ENCODE results near the gene RIC8B.

The RIC8B gene

DNA sequence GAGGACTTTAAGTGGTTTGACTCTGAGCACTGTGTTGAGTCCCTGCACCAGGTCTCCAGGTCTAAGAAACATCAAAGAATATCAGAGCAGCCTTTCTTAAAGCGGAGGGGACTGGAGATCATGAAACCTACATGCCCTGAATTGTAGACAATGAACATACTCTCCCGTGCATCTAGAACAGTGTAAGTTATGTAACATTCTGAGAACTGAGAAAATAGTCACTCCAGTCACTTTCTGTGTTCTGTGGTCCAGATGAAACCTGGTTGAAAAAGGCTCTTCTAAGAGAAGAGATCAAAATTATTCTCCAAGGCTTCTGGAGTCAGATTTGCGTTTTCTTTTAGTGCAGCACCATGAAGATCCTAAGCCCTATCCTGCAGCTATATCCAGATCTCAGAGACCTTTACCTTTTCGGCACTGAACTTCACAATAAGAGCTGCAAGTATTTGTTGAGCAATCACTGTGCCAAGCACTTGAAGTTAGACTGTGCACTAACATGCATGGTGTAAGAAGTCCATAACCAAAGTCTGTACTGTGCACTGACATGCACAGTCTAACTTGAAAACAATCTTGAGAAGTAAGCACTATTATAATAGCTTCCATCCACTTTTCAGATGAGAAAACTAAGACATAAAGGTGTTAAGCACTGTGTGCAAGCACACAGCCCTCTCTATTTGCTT, 115.6 kb downstream of the RIC8B start:
- no peak for DNase-seq (ENCODE audit: low read depth)
- no peak overlapping the region for H3K4me3 ChIP-seq (ENCODE audit: control insufficient read depth, low read depth, low read length)
- TF ChIP-seq, protein P1, sequence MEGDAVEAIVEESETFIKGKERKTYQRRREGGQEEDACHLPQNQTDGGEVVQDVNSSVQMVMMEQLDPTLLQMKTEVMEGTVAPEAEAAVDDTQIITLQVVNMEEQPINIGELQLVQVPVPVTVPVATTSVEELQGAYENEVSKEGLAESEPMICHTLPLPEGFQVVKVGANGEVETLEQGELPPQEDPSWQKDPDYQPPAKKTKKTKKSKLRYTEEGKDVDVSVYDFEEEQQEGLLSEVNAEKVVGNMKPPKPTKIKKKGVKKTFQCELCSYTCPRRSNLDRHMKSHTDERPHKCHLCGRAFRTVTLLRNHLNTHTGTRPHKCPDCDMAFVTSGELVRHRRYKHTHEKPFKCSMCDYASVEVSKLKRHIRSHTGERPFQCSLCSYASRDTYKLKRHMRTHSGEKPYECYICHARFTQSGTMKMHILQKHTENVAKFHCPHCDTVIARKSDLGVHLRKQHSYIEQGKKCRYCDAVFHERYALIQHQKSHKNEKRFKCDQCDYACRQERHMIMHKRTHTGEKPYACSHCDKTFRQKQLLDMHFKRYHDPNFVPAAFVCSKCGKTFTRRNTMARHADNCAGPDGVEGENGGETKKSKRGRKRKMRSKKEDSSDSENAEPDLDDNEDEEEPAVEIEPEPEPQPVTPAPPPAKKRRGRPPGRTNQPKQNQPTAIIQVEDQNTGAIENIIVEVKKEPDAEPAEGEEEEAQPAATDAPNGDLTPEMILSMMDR (conservative IDR thresholded peaks at IDR 0.05; ENCODE audit: control insufficient read depth, insufficient read depth, low read depth, low read length): no peak

- TF ChIP-seq, protein P1 (conservative IDR thresholded peaks at IDR 0.05; ENCODE audit: control insufficient read depth, insufficient read depth, low read depth, low read length): no peak
- no peak overlapping the region for H3K4me3 ChIP-seq (ENCODE audit: control insufficient read depth, low read depth, low read length)
- DNase-seq (ENCODE audit: low read depth): no peak
These were observed 117.6 kb downstream of the RIC8B start for GRCh38 chr12:106892075-106892474.

GRCh38 chr12:106893451-106893850, 119.0 kb downstream of the RIC8B start:
- TF ChIP-seq, protein P1 (conservative IDR thresholded peaks at IDR 0.05; ENCODE audit: control insufficient read depth, insufficient read depth, low read depth, low read length): no peak
- no peak overlapping the region for H3K4me3 ChIP-seq (ENCODE audit: control insufficient read depth, low read depth, low read length)
- DNase-seq (ENCODE audit: low read depth): peak; percentile 7

DNA sequence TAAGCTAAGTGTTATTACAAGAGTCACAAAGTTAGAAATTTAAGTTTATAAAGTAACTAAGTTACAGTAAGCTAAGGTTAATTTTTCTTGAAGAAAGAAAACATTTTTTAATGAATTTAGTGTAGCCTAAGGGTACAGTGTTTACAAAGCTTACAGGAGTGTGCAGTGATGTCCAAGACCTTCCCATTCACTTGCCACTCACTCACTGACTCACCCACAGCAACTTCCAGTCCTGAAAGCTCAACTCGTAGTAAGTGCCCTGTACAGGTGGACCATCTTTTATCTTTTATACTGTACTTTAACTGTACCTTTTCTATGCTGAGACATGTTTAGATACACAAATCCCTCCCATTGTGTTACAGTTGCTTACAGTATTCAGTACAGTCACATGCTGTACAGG, 120.3 kb downstream of the RIC8B start:
- H3K4me3 ChIP-seq (ENCODE audit: control insufficient read depth, low read depth, low read length): no peak overlapping the region
- no peak for DNase-seq (ENCODE audit: low read depth)

GRCh38 chr12:106896603-106897002, 122.1 kb downstream of the RIC8B start:
- TF ChIP-seq, protein P1 (conservative IDR thresholded peaks at IDR 0.05; ENCODE audit: control insufficient read depth, insufficient read depth, low read depth, low read length): no peak
- DNase-seq (ENCODE audit: low read depth): no peak

More for the DNA sequence above, 120.3 kb downstream of the RIC8B start:
- TF ChIP-seq, protein P1 (conservative IDR thresholded peaks at IDR 0.05; ENCODE audit: control insufficient read depth, insufficient read depth, low read depth, low read length): no peak

DNA sequence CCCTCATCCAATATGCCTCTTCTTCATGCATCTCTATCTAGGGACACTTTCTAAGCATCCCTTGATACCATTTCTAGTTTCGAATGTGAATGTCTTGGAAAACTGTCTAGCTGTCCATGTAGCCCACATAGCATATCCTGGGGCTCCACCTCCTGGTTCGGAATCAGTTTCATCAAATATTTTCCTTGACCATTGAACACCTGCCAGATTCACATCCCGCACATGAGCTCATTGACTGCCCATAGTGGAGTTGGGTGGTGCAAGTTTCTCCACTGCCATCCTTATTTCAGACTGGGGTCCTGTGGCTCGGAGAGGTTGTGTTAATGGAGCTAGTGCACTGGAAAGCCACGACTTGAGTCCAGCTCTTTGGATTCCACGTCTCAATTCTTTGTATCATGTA, 122.6 kb downstream of the RIC8B start:
- DNase-seq (ENCODE audit: low read depth): peak; percentile 50
- no peak overlapping the region for H3K4me3 ChIP-seq (ENCODE audit: control insufficient read depth, low read depth, low read length)
- TF ChIP-seq, protein P1 (conservative IDR thresholded peaks at IDR 0.05; ENCODE audit: control insufficient read depth, insufficient read depth, low read depth, low read length): peak; percentile 13

More at GRCh38 chr12:106896603-106897002, 122.1 kb downstream of the RIC8B start:
- H3K4me3 ChIP-seq (ENCODE audit: control insufficient read depth, low read depth, low read length): no peak overlapping the region
